GM18858 (cell line): ENCODE measurements around the gene INPP5B.

Experiments
- ATAC-seq: cut with Tn5 transposase; IDR thresholded peaks from one replicate; pipeline ENCODE4 v1.9.1; 2021; ENCODE audit not compliant: unreplicated experiment

Gene INPP5B

DNA sequence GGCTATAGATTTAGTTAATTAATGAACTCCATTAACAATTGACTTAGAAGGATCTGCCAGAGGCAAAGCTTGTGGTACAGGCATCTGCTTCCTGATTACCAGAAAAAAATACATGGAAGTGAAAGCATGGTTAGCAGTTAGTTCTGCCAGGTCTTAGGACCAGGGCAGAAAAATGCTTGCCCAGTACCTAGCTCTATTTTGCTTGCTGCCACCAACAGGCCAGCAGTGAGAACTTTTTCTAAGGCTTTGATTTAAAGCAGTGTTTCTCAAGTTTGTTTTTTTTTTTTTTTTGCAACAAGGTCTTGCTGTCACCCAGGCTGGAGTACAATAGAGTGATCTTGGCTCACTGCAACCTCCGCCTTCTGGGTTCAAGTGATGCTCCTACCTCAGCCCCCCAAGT lies 71.0 kb downstream of the INPP5B start:
- no peak for ATAC-seq

DNA sequence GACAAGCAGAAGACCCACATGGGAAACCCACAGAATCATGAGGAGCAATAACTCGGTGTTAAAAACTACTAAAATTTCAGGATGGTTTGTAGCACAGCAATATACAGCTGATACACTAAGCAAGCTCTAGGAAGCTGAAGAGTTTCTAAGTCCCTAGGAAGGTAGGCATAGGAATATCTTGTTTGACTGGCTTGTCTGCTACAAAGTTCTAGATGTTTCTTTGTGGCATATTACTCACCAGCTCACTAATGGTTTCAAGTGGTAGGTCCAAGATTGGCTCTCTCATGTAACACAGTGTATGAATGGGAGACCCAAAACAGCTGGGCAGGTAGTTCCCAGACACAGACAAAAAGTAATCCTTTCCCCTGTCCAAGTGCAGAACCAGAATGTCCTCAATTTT lies 74.2 kb downstream of the INPP5B start:
- ATAC-seq, result no peak

DNA sequence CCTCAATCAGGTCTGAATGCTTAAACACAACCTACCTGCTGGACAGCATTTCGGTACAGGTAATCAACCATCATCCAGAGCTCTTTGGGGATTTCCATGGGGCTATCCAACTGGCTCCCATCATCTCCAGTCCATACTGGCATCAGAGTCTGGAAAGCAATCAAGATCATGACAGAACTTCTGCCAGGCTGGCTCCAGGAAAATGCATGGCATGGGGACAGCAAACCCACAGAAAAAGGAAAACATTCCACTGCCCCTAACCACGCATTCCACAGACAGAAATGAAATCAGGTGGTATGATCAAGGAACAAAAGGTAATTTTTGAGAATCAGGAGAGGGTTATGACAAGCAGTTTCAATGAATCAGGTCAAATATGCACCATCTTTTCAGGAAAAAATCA lies 78.4 kb downstream of the INPP5B start:
- no peak for ATAC-seq

DNA sequence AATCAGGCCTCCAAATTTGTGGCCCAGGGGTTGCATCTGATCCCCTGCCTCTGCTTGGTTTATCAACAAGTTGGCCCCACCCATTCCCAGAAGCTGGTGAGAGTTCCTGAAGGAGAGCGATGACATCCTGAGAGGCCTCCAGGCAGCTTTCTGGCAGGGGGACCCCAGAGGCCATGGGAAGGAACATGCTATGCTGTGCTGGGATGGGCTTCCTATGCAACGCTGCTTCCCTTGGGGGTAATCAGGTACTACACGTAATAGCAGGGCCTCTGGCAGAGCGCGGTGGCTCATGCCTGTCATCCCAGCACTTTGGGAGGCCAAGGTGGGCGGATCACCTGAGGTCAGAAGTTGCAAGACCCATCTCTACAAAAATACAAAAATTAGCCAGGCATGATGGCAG lies 79.1 kb downstream of the INPP5B start:
- no peak for ATAC-seq

DNA sequence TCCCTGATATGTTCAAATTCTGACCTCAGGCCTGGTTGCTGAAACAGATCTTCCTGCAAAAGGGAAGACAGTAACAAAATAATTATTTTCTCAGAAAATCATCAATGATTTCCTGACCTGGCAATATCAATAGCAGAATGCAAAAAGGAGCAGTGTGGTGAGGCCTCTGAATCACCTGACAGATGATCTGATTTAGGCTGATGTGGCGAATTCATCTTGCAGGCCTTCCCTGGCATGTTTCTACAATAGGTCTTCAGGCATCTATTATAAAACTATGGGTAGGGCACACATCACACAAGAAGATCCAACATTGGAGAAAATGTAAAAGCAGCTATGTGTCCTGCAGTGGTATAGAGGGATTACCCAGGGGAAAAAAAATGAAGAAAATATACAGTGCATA lies 80.4 kb downstream of the INPP5B start:
- no peak for ATAC-seq

DNA sequence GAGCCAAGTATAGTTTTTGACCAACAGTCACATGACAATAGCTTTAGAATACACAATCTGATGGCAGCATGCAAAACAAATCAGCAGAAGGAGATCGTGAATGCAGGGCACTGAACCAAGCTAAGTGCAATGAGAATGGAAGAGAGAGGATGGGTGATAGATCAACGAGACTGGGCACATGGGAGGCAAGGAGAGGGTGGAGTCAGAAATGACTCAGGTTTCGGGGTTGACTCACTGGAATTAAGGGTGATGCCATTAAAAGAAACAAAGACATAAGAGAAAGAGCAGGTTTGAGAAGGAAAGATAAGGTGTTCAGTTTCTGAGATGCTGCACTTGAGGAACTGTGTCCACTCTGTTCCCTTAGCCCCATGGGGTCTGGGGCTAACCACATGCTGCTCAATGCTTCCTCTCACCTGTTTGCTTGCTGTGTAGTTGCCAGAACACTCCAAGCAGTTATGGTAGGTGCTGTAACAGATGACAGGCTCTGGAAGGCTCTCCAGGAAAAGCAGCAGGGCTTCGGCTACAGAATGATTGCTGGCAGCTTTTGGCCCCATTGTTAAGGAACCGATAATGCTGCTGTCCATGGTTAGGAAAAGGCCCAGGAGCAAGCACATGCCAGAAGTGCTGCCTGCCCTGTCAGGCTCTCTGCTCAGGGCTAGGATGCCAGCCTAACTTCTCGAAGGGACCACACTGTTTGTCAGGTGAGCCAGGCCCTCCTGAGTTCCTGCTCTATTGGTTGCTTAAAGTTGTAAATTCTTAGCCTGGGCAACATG lies 81.3 kb downstream of the INPP5B start:
- no peak for ATAC-seq

DNA sequence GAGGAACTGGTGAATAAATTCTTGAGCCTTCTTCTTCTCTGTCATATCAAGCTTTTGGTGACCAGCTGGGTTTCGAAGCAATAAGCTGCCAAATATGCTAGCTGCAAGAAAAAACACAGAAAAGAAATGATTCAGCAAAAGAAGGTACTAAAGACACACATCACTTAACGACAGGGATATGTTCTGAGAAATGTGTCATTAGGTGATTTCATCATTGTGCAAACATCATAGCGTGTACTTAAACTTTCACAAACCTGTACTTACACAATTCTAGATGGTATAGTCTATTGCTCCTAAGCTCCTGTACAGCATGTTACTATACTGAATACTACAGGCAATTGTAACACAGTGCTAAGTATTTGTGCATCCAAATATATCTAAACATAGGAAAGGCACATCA lies 84.5 kb downstream of the INPP5B start:
- ATAC-seq, result no peak

DNA sequence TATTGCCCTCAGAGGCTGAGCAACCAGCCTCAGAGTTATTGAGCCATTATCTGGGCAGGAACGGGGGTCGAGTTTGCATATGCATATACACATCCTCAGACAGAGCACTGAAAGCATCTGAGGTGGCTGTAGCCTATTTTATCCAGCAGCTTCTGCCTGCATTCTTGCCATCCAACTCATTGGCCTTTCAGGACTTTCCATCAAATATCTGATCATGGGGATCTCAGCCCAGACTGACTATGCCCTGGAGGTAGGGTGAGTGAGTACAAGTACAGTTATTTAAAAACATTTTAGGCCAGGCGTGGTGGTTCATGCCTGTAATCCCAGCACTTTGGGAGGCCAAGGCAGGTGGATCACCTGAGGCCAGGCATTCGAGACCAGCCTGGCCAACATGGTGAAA lies 85.7 kb downstream of the INPP5B start:
- no peak for ATAC-seq

DNA sequence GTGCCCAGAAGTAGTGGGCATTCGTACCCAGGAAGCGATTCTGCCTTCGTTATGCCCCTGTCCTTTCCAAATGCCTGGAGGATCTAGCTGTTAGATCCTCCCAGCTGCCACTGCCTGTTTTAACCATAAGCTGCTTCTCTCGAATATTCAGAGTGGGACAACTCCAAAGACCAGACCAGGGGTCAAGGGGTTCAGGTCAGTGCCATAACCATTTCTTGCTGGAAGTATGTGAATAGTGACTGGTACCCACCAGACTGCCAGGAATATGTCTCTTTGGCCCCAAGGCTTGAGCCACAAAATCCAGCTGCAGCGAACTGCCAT lies 86.5 kb downstream of the INPP5B start:
- ATAC-seq, result no peak

DNA sequence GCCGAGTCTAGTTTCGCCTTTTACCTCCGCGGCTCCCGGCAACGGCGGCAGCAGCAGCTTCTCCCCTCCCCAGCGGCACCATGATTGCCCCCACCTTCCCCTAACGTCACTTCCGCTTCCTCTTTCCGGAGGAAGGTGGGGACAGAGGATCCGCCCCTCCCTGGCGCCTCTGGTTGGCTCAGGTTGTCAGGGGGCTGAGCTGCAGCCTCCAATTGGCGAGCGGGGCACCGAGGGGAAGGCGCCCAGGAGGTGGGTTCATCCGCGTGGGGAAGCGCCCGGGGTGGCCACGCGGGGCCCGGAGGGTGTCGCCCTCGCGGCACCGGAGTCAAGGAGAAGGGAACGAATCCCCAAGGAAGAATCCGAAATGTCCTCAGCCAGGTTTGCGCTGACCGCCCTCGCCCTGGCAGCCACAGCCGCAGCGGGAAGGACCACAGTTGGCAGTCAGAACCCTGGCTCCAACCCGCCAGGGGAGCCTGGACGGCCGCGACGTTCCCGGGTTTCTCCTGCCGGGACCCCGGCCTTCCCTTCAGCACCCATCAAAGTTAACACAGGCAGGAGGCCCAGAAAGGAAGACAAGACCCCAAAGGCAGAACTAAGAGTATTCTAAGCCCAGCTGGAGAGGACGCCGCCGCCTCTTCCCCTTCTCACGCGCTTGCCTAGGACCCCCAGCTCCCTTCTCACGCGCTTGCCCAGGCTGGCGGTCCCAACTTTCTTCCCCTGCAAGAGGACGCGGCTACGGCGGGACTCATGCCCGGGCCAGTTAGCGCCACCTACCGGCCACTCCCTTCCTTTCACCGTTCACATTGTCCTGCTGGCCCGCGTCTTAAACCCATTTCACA lies 87.1 kb downstream of the INPP5B start, which contains the start of gene MTF1:
Gene MTF1, minus strand, starts transcription at position 86 of the 839 bp plus-strand sequence. CDS start 1,934 bp downstream, outside the sequence.
- peak; percentile 84 for ATAC-seq

DNA sequence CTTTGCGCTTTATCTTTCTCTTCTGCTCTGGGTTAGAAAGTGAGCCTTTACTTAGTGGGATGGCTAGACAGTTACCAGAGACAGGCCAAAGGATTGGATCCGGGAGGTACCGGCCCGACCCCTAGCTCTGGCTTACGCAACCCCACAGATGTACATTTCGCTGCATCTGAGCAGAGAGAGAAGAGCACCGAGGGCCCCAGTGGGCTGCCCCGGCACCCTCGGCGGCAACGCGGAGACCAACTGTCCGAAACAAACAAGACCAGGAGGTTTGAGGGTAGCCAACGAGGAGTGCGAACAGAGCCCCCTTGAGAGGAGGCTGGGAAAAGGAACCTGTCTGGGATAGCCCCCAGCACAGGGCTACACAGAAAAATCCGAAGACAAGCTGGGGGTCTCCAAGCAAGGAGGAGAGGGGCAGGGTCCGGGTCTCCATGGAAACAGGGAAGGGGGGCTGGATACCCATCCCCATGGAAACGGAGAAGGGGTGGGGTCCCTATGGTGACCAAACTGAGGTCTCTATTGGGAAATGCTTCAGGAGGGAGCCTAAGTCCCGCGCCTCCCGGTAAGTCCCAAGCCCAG lies 87.8 kb downstream of the INPP5B start:
- no peak for ATAC-seq

DNA sequence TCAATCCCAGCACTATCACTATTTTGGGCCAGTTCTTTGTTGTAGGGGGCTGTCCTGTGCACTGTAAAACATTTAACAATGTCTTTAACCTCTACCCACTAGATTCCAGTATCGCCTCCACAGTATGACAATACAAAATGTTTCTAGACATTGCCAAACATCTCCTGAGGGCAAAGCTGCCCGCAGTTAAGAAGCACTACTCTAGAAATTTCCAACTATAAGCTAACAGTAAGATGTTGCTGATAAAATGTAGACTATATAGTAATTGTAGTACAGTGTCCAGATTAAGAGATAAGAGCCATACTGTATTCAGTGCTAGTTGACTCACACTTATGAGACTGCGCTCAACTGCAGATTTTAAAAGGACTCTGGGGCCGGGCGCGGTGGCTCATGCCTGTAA lies 92.4 kb downstream of the INPP5B start:
- ATAC-seq, result no peak

DNA sequence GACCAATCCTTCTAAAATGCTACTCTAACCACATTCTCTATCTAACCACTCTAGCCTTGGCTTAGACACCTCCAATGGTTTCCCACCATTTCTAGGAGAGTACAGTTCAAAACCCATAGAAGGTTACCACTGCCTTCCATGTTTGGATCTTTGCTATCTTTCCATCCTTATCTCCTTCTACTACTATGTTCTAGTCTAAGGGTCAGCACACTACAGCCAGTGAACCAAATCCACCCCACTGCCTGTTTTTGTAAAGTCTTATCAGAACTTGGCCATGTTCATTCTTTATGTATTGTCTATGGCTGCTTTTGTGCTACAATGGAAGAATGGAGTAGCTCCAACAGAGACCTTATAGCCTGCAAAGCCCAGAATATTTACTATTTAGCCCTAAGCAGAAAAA lies 93.7 kb downstream of the INPP5B start:
- no peak for ATAC-seq

DNA sequence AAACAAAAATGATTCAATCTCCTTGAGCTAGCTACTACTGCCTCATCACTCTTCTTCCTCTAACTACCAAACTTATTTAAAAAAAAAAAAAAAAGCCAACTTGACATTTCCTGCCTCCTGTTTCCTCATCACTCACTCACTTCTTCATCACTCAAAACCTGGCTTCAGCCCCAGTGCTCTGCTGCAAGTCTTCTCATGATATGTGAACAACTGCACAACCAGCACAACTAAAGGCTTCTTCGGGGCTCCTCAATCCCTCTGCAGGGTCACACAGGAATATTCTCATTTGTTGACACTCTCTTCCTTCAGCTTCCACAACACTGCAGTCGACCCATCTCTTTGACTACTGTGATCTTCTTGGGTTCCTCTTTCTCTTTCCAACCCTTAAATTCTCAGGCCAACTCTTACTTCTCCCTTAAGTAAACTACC lies 95.1 kb downstream of the INPP5B start:
- ATAC-seq, result no peak

DNA sequence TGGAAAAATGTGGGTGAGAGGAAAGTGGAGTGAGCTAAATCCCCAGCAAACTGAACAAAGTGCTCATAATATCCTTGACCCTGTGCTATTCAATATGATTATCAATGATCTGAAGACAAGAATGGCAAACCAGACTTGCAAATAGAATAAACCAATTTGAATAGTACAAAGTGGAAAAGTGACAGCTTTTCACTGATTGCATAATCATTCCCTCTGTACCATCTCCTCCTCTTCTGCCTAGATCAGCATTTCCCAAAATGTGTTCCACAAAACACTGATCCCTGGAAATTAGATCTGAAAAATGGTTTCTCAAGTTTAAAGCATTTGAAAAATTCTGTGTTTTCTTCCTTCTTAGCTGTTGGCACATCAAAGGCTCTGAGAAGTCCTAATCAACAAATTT lies 95.6 kb downstream of the INPP5B start:
- no peak for ATAC-seq

DNA sequence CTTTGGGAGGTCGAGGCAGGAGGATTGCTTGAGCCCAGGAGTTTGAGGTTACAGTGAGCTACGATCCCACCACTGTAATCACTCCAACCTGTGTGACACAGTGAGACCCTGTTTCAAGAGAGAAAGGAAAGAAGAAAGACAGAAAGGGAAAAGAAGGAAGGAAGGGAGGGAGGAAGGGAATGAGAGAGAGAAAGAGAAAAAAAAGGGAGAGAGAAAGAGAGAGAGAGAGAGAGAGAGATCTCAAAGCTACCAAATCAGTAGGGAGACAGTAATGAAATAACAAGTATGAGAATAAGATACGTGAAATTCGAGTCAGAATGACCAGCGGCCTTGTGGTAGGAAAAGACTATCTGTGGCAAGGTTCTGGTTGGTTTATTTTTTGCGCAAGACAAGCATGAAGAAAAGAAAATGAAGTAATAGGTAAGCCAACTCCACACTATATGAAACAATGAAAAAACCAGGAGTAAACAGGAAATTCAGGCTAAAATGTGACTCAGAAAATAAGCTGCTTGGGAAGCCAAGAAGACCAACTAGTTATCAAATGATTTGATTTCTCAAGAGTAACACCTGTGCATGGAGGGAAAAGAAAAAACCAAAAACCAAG lies 96.4 kb downstream of the INPP5B start:
- ATAC-seq, result no peak

DNA sequence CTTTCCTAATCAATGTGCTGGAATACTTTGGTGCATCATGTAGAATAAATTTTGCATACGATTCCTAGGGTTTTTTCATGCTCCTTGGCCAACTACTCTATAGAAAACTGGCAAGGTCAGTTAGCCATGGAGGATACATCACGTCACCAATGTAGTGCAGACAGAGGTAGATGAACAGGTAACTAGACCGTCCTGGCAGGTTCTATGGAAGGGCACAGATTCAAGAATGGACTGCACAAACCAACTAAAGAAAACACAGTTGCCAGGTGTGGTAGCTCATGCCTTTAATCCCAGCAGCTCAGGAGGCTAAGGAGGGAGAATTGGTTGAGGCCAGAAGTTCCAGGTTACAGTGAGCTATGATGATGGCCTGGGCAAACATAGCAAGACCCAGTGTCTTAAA lies 97.4 kb downstream of the INPP5B start:
- no peak for ATAC-seq

DNA sequence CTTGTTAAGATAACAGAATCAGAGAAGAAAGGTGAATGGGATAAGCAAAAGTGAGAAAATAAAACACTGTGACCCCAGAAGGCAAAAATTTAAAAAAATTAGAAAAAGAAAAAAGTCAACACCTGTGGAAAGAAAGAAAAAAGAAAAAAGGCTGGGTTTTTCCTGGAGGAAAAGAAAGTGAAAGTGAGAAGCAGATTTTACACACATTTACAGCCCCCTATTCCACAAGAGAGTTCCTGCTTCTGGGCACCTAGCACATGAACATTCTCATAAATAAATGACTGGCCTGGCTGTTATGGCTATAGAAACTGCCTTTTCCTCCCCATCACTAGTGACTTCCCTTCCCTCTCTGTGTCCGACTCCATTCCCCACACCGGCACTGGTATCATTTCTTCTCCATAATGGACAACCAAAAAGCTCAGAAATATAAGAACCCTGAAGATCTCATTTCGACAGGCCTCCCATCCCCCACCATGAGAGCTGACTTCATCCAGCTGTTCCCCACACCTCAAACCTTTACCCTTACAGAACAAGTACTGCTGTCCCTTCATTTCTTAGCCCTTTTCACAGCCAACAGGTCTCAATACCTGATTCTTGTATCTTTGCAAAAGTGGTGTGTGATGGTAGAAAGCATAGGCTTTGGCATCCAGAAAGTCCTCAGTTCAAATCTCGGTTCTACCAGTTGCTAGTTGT lies 100.1 kb downstream of the INPP5B start:
- no peak for ATAC-seq

DNA sequence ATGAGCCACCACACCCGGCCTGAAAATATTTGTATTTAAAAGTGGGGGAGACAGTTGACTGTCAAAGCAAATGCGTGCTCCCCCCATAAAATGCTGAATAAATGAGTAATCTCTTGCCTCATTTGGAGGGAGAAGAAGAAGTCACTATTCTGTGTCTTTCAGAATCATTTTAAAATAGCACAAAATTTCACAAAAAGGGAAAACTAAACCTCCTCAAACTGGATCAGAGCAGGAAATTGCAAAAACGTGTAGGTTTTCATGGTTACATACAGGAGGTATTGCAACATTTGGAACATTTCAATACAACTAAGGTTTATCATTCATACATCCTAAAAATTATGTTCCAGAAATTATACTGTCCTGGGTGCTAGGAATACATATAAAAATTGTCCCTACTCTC lies 101.1 kb downstream of the INPP5B start:
- no peak for ATAC-seq

DNA sequence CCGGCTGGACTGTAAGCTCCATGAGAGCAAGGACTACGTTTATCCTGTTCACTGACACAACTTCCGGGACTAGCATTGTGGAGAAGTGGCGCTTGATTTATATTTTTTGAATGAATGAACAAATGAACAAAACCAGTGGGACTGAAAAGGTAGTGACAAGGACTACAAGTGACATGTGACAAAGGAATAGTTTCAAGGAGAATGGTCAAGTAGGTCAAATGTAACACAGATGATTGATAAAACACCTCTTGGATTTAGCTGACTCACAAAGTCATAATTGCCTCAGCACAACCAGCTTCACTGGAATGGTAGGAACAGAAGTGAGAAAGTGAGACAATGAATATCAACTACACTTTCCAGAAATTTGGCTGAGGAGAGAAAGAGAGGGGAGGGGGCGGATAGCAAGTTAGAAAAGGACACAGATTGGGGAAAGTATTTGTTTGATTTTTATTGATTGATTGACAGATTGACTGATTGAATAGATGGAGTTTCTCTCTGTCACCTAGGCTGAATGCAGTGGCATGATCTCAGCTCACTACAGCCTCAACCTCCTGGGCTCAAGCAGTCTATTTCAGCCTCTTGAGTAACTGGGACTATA lies 101.7 kb downstream of the INPP5B start:
- no peak for ATAC-seq

DNA sequence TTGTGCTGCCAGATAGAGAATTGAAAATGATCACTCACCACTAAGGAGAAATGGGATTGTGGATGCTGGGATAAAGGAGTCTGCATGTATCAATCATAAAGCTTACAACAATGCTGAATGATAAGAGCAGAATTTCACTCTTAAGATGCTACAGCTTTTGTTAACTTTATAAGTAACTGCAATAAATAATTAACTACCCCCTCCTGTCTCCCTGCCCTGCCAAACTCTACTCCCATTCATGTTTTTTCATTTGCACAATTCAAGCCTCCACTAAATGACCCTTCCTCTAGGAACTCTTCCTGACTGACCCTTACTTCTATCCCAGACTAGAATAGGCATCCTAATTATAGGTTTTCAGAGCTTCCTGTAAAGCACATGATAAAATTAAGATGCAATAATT lies 102.3 kb downstream of the INPP5B start:
- ATAC-seq, result no peak
